MCF 10A (cell line): Measurements from ENCODE around the gene MRPL40. TPM values are rescaled to one million over a fixed set of nuclear protein-coding genes. Genes with fewer than 3 reads are reported as not detected.
A peak's percentile ranks its signal among the peaks of the same experiment; 100 is the strongest.

ENCODE experiments used
- BruUV-seq: library from RNA; stranded (reverse); fragments of 400-500 nt; replicated peaks from 2 replicates; lab custom pipeline; 2021; lab: Mats Ljungman, UMichigan
- CTCF ChIA-PET: fragments of 300-600 bp; sonication (Branson Sonifier 250); formaldehyde crosslinking; extraction: SDS; loops from one replicate; lab custom pipeline; 2021; ENCODE audit warnings: antibody characterized with exemption, inconsistent platforms; lab: Yijun Ruan, JAX
- POLR2A ChIA-PET: fragments of 300-600, 350-650 bp; sonication (Branson Sonifier 250); formaldehyde crosslinking; extraction: SDS; loops from one replicate; lab custom pipeline; 2020; ENCODE audit warnings: antibody characterized with exemption, inconsistent platforms; lab: Yijun Ruan, JAX
- DNase-seq: peaks from one replicate; pipeline ENCODE4 v3.0.0-alpha.2; 2018; ENCODE audit not compliant: unreplicated experiment
- H3K27ac Mint-ChIP-seq: one replicate; pipeline ENCODE4 v1.8.0; 2022; ENCODE audit warnings: mild to moderate bottlenecking, low read depth, mixed read lengths; ENCODE audit not compliant: unreplicated experiment
- H3K27me3 Mint-ChIP-seq: one replicate; pipeline ENCODE4 v1.8.0; 2022; ENCODE audit warnings: mixed read lengths; ENCODE audit not compliant: insufficient read depth, unreplicated experiment
- H3K36me3 Mint-ChIP-seq: one replicate; pipeline ENCODE4 v1.8.0; 2022; ENCODE audit warnings: mild to moderate bottlenecking, moderate library complexity, mixed read lengths; ENCODE audit not compliant: insufficient read depth, unreplicated experiment
- H3K4me1 Mint-ChIP-seq: one replicate; pipeline ENCODE4 v1.8.0; 2022; ENCODE audit warnings: mixed read lengths; ENCODE audit not compliant: insufficient read depth, unreplicated experiment
- H3K4me3 Mint-ChIP-seq: one replicate; pipeline ENCODE4 v1.8.0; 2022; ENCODE audit warnings: mild to moderate bottlenecking, moderate library complexity, mixed read lengths; ENCODE audit not compliant: unreplicated experiment
- H3K9me3 Mint-ChIP-seq: one replicate; pipeline ENCODE4 v1.8.0; 2022; ENCODE audit warnings: mixed read lengths; ENCODE audit not compliant: unreplicated experiment
- CTCF ChIP-seq: fragments of 200-600 bp; IDR thresholded peaks from one replicate; pipeline ENCODE4 v1.8.0; 2022; ENCODE audit warnings: antibody characterized with exemption, mild to moderate bottlenecking; ENCODE audit not compliant: unreplicated experiment
- intact Hi-C: fragments of 100-400 bp; cut with micrococcal nuclease; formaldehyde crosslinking; loops from 2 replicates; pipeline ENCODE4 v1.14.1; 2022
- total RNA-seq: library from RNA; stranded (reverse); gene quantifications from 2 replicates; pipeline ENCODE4 v1.2.3, GENCODE V29; 2022

Gene MRPL40
- total RNA-seq, 1 experiment from 2014 or later = 51.9 TPM

- Mint-ChIP-seq H3K9me3 (no peaks in the 10 kb centered on the region), H3K36me3 (peaks cover 70% of the 10 kb centered on the region), H3K27ac (no peak overlapping the region), H3K27me3 (no peaks in the 10 kb centered on the region), H3K4me1 (no peaks in the 10 kb centered on the region), H3K4me3 (no peak overlapping the region)
- POLR2A ChIA-PET = no interaction called here
- CTCF ChIA-PET = interaction anchor here (0.6 kb wide), 1 partner anchor 154 kb away, joined by 3 read pairs; no protein-coding TSS in a partner anchor
- intact Hi-C loops = no loop called here
- no peak for DNase-seq
- TF ChIP-seq CTCF = no peak
- no TSS peak for BruUV-seq
These were observed 37.7 kb downstream of the MRPL40 start for GRCh38 chr22:19470010-19470409.

GRCh38 chr22:19471572-19471971 is 39.2 kb downstream of the MRPL40 start:
- H3K9me3 Mint-ChIP-seq = no peaks in the 10 kb centered on the region
- BruUV-seq = no TSS peak
- no peak for TF ChIP-seq CTCF
- H3K4me1 Mint-ChIP-seq = peaks cover 12% of the 10 kb centered on the region
- CTCF ChIA-PET = no interaction called here
- no peak for DNase-seq
- no peak overlapping the region for H3K4me3 Mint-ChIP-seq
- H3K27me3 Mint-ChIP-seq = no peaks in the 10 kb centered on the region
- peaks cover 75% of the 10 kb centered on the region for H3K36me3 Mint-ChIP-seq
- H3K27ac Mint-ChIP-seq = no peak overlapping the region
- POLR2A ChIA-PET = interaction anchor here (0.6 kb wide), 1 partner anchor 324 kb away, joined by 3 read pairs; no protein-coding TSS in a partner anchor
- intact Hi-C loops = no loop called here

GRCh38 chr22:19472233-19472632 is 39.9 kb downstream of the MRPL40 start:
- DNase-seq = no peak
- CTCF ChIA-PET = interaction anchor here (0.5 to 0.9 kb wide), 2 partner anchors 26 to 438 kb away, joined by 3 read pairs; no protein-coding TSS in a partner anchor
- intact Hi-C loops = no loop called here
- BruUV-seq = no TSS peak
- Mint-ChIP-seq H3K36me3 (peaks cover 68% of the 10 kb centered on the region), H3K27me3 (no peaks in the 10 kb centered on the region), H3K27ac (no peak overlapping the region), H3K4me3 (no peak overlapping the region), H3K9me3 (no peaks in the 10 kb centered on the region), H3K4me1 (peaks cover 15% of the 10 kb centered on the region)
- POLR2A ChIA-PET = interaction anchor here (0.6 kb wide), 1 partner anchor 323 kb away, joined by 3 read pairs; no protein-coding TSS in a partner anchor
- TF ChIP-seq CTCF = no peak

GRCh38 chr22:19473578-19473977 is 41.2 kb downstream of the MRPL40 start:
- BruUV-seq = no TSS peak

More at GRCh38 chr22:19473578-19473977, 41.2 kb downstream of the MRPL40 start:
- intact Hi-C loops = no loop called here
- Mint-ChIP-seq H3K27ac (peak overlapping the region; percentile 7), H3K27me3 (no peaks in the 10 kb centered on the region), H3K9me3 (no peaks in the 10 kb centered on the region), H3K36me3 (peaks cover 61% of the 10 kb centered on the region), H3K4me3 (no peak overlapping the region), H3K4me1 (peaks cover 25% of the 10 kb centered on the region)
- ChIA-PET CTCF (interaction anchor here (0.5 to 1.5 kb wide), 6 partner anchors 35 to 1815 kb away, joined by 3 to 6 read pairs (median 4); no protein-coding TSS in a partner anchor), POLR2A (no interaction called here)
- TF ChIP-seq CTCF = no peak
- peak; percentile 51 for DNase-seq
